Neural cell (in vitro differentiated cells): Measurements from ENCODE around the gene CATSPER1. TPM values are rescaled to one million over a fixed set of nuclear protein-coding genes. Genes with fewer than 3 reads are reported as not detected.

ENCODE experiments used
- H2AFZ ChIP-seq: fragments of 200-600, 300-800 bp; sonication (generic), shearing (Covaris generic); 2 replicates; pipeline ENCODE4 v1.6.0; 2014; ENCODE audit warnings: low read depth, mild to moderate bottlenecking, antibody characterized with exemption, low read length, moderate library complexity
- H3F3A ChIP-seq: fragments of 200-600 bp; shearing (Covaris generic); 2 replicates; pipeline ENCODE4 v1.6.1; 2016; ENCODE audit warnings: mild to moderate bottlenecking, moderate library complexity, mixed read lengths, antibody characterized with exemption, low read length; ENCODE audit not compliant: insufficient read depth, poor library complexity, severe bottlenecking
- H3K27ac ChIP-seq: fragments of 200-600, 300-800 bp; sonication (generic), shearing (Covaris generic); 2 replicates; pipeline ENCODE4 v1.5.1; 2014; ENCODE audit warnings: mild to moderate bottlenecking, low read length, moderate library complexity
- H3K27me3 ChIP-seq: fragments of 300-800, 200-600 bp; sonication (generic), shearing (Covaris generic); 2 replicates; pipeline ENCODE4 v1.6.0; 2014; ENCODE audit warnings: mild to moderate bottlenecking, low read depth, low read length, moderate library complexity; ENCODE audit not compliant: insufficient read depth
- H3K36me3 ChIP-seq: fragments of 300-800, 200-600 bp; sonication (generic), shearing (Covaris generic); 2 replicates; pipeline ENCODE4 v1.5.1; 2014; ENCODE audit warnings: mild to moderate bottlenecking, antibody characterized with exemption, low read length, moderate library complexity; ENCODE audit not compliant: insufficient read depth
- H3K4me2 ChIP-seq: fragments of 300-800, 200-600 bp; sonication (generic), shearing (Covaris generic); 2 replicates; pipeline ENCODE4 v1.6.0; 2014; ENCODE audit warnings: mild to moderate bottlenecking, low read length
- H3K4me3 ChIP-seq: fragments of 300-800, 200-600 bp; sonication (generic), shearing (Covaris generic); 2 replicates; pipeline ENCODE4 v1.5.1; 2014; ENCODE audit warnings: mild to moderate bottlenecking, low read length, moderate library complexity
- H3K79me2 ChIP-seq: fragments of 200-600 bp; shearing (Covaris generic); replicated peaks from 2 replicates; pipeline ENCODE4 v1.6.0; 2014; ENCODE audit warnings: mild to moderate bottlenecking, low read length, moderate library complexity; ENCODE audit not compliant: insufficient read depth
- H3K9ac ChIP-seq: fragments of 300-800, 200-600 bp; sonication (generic), shearing (Covaris generic); 2 replicates; pipeline ENCODE4 v1.6.1; 2016; ENCODE audit warnings: mild to moderate bottlenecking, low read length, mixed read lengths
- H3K9me2 ChIP-seq: fragments of 200-600 bp; shearing (Covaris generic); 2 replicates; pipeline ENCODE4 v1.6.1; 2016; ENCODE audit warnings: mild to moderate bottlenecking, low read length, mixed read lengths; ENCODE audit not compliant: insufficient read depth
- H3K9me3 ChIP-seq: fragments of 200-600, 300-800 bp; sonication (generic), shearing (Covaris generic); 2 replicates; pipeline ENCODE4 v1.6.1; 2016; ENCODE audit warnings: mild to moderate bottlenecking, mixed run types, low read length, moderate library complexity, mixed read lengths
- H4K20me1 ChIP-seq: fragments of 200-600 bp; shearing (Covaris generic); 2 replicates; pipeline ENCODE4 v1.6.1; 2016; ENCODE audit warnings: mild to moderate bottlenecking, mixed run types; ENCODE audit not compliant: insufficient read depth
- CTCF ChIP-seq: fragments of 450-650 bp; IDR thresholded peaks from 2 replicates; pipeline ENCODE4 v1.5.1; 2014; ENCODE audit warnings: antibody characterized with exemption, mild to moderate bottlenecking, moderate library complexity; ENCODE audit not compliant: poor library complexity, severe bottlenecking
- EP300 ChIP-seq: fragments of 450-650 bp; conservative IDR thresholded peaks from 2 replicates; pipeline ENCODE4 v1.6.1; 2014; ENCODE audit warnings: antibody characterized with exemption, mild to moderate bottlenecking, moderate library complexity; ENCODE audit not compliant: poor library complexity, severe bottlenecking
- EZH2 ChIP-seq: fragments of 200-600, 300-800 bp; shearing (Covaris generic), sonication (generic); IDR thresholded peaks from 2 replicates; pipeline ENCODE4 v1.6.1; 2014; ENCODE audit warnings: antibody characterized with exemption, low read length, borderline replicate concordance, mild to moderate bottlenecking; ENCODE audit not compliant: insufficient read depth, poor library complexity, severe bottlenecking
- MXI1 ChIP-seq: fragments of 450-650 bp; conservative IDR thresholded peaks from 2 replicates; pipeline ENCODE4 v1.6.1; 2014; ENCODE audit warnings: antibody characterized with exemption, mild to moderate bottlenecking; ENCODE audit not compliant: poor library complexity, severe bottlenecking
- POLR2AphosphoS5 ChIP-seq: IDR thresholded peaks from 2 replicates; pipeline ENCODE4 v1.6.1; 2012
- RAD21 ChIP-seq: fragments of 450-650 bp; conservative IDR thresholded peaks from 2 replicates; pipeline ENCODE4 v1.6.1; 2014; ENCODE audit warnings: antibody characterized with exemption, mild to moderate bottlenecking, moderate library complexity
- REST ChIP-seq: IDR thresholded peaks from 2 replicates; pipeline ENCODE4 v1.6.1; 2012; ENCODE audit warnings: borderline replicate concordance
- SMC3 ChIP-seq: fragments of 450-650 bp; conservative IDR thresholded peaks from 2 replicates; pipeline ENCODE4 v1.6.1; 2014; ENCODE audit warnings: antibody characterized with exemption, mild to moderate bottlenecking, moderate library complexity; ENCODE audit not compliant: poor library complexity
- TAF1 ChIP-seq: IDR thresholded peaks from 2 replicates; pipeline ENCODE4 v1.6.1; 2012; ENCODE audit warnings: low read depth
- polyA plus RNA-seq: library from polyadenylated mRNA; depleted of rRNA; stranded (reverse); fragments of >200 nt; gene quantifications from 2 replicates; pipeline ENCODE4 v1.2.3, GENCODE V29; 2014

The CATSPER1 gene
- polyA plus RNA-seq, 1 donor from 2014 or later, result not detected

DNA sequence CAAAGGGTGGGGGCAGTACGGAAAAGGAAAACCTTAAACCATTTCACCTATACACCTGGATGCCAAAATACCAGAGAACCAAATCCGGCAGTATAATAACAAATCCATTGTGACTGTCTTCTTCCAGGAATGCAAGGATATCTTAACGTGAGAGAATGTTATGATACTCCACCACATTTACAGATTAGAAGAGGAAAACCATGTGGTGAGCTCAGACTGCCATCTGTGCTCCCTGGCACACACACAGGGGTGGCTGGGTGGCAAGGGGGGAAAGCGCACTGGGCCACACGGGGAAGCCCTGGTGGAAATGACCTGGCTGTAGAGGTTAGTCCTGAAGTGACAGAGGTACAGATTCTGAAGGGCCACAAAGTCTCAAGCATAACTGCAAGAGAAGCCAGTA, 34.2 kb downstream of the CATSPER1 start:
- H4K20me1 ChIP-seq, result no peaks in the 10 kb centered on the region
- H3K4me3 ChIP-seq, result no peak overlapping the region
- H3K9ac ChIP-seq, result no peak overlapping the region

DNA sequence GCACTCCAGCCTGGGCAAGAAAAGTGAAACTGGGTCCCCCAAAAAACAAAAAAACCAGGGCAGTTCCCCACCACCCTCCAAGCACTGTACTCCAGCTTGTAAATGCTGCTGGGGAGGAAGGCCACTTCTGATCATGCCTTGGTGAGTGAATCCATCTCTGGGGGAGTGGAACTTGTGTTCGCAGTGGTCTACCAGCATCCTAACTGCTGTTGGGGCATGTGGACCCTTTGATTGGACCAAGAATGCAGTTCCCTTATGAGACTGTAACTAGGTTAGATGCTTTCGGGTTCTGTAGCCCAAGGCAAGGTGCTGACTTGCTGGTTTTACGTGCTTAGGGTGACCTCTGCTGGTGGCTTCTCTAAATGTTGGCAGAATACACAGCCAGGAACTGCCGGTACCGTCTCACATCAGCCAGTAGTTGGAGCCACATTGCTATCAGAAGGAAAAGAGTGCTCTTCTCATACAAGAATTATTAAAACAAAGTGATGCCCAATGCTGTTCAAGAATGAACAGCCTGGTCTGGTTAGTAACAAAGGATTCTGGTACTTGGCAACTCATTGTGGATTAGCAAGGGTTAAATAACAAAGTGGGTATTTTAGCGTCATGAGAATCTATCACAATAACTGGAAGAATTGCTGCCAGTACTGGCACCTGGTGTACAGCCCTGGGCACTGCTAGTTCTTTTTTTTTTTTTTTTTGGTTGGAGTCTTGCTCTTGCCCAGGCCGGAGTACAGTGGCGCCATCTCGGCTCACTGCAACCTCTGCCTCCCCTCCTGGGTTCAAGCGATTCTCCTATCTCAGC, 37.3 kb downstream of the CATSPER1 start:
- Histone ChIP-seq H3K27me3 (no peaks in the 10 kb centered on the region), H3K36me3 (no peaks in the 10 kb centered on the region), H3K4me3 (no peak overlapping the region), H3K27ac (no peak overlapping the region), H3K4me2 (no peak overlapping the region), H3K9me2 (no peaks in the 10 kb centered on the region), H2AFZ (no peak overlapping the region), H3K9ac (no peak overlapping the region), H3K9me3 (no peaks in the 10 kb centered on the region), H3F3A (no peaks in the 10 kb centered on the region), H4K20me1 (no peaks in the 10 kb centered on the region), H3K79me2 (no peaks in the 10 kb centered on the region)
- peak; percentile 100 for TF ChIP-seq CTCF
- no peak for TF ChIP-seq EZH2
- TF ChIP-seq TAF1, result no peak
- TF ChIP-seq SMC3, result peak; percentile 96
- TF ChIP-seq REST, result no peak
- TF ChIP-seq EP300, result no peak
- peak; percentile 41 for TF ChIP-seq POLR2AphosphoS5
- TF ChIP-seq RAD21, result peak; percentile 99
- TF ChIP-seq MXI1, result peak; percentile 17

More for the DNA sequence above, 34.2 kb downstream of the CATSPER1 start:
- no peak overlapping the region for H3K4me2 ChIP-seq
- H3K27ac ChIP-seq, result no peak overlapping the region
- H3K79me2 ChIP-seq, result no peaks in the 10 kb centered on the region
- no peaks in the 10 kb centered on the region for H3K27me3 ChIP-seq
- H3K9me2 ChIP-seq, result no peaks in the 10 kb centered on the region
- no peaks in the 10 kb centered on the region for H3F3A ChIP-seq
- no peaks in the 10 kb centered on the region for H3K9me3 ChIP-seq
- H2AFZ ChIP-seq, result no peak overlapping the region
- TF ChIP-seq POLR2AphosphoS5 (no peak), MXI1 (no peak), SMC3 (no peak), EP300 (no peak)
- H3K36me3 ChIP-seq, result no peaks in the 10 kb centered on the region
